H1 (cell line): Measurements from ENCODE around the gene B4GALT5. TPM values are rescaled to one million over a fixed set of nuclear protein-coding genes. Genes with fewer than 3 reads are reported as not detected.

Experiments used
- CEBPB ChIP-seq: IDR thresholded peaks from 2 replicates; pipeline ENCODE4 v1.6.1; 2012; ENCODE audit warnings: low read depth, low read length
- CTCF ChIP-seq, 3 experiments: IDR thresholded peaks; 1 replicate in 2 of 3; 2 replicates in 1 of 3; pipeline versions ENCODE4 v1.5.1 to v1.6.1; 2011; ENCODE audit warnings: low read length in 3 of 3, mild to moderate bottlenecking in 3 of 3, inconsistent platforms in 2 of 3, low read depth in 1 of 3, moderate library complexity in 1 of 3; ENCODE audit not compliant: insufficient read depth in 1 of 3; ENCODE audit errors: control extremely low read depth in 1 of 3
- TCF12 ChIP-seq: IDR thresholded peaks from 2 replicates; pipeline ENCODE4 v1.6.1; 2011; ENCODE audit warnings: low read depth, mild to moderate bottlenecking, low read length
- YY1 ChIP-seq: IDR thresholded peaks from 2 replicates; pipeline ENCODE4 v1.6.1; 2011; ENCODE audit warnings: low read depth, mild to moderate bottlenecking, low read length
- polyA plus RNA-seq, 7 experiments: library from polyadenylated mRNA; depleted of rRNA in 3 of 7; stranded (reverse) in 5 of 7; unstranded in 2 of 7; fragments of >200 nt in 5 of 7; fragments of 200-250 nt in 2 of 7; gene quantifications; 1 replicate in 5 of 7; 2 replicates in 1 of 7; 4 replicates in 1 of 7; pipeline versions ENCODE4 v1.2.1 to v1.2.3, GENCODE V29; 2011 to 2013; ENCODE audit warnings: missing spikeins in 2 of 7, mixed read lengths in 2 of 7
- total RNA-seq: library from RNA; stranded (reverse); fragmentation: NEBNext Ultra II Directional; extraction: Animal tissue kit (Norgen Biotek cat#: 25700); gene quantifications from 2 replicates; pipeline ENCODE4 v1.2.1, GENCODE V29; 2021

B4GALT5 gene
- total and polyA plus RNA-seq, 2 of the 8 experiments (the other 6 are each of a cell fraction or from before 2014, with no cell fraction given), result 46.5 to 75.4 TPM

GRCh38 chr20:49677777-49678758, 35.6 kb downstream of the B4GALT5 start (continued):
- TF ChIP-seq TCF12 (no peak), CEBPB (no peak), YY1 (no peak), CTCF (IDR thresholded peaks at IDR 0.05; ENCODE audit: control extremely low read depth in 1 of 3, insufficient read depth in 1 of 3, low read depth in 1 of 3, low read length in 3 of 3) (no peak)
